Esophagus squamous epithelium (tissue), 4 donors: ENCODE measurements around the gene JPH2.

Experiments
- POLR2A ChIP-seq, 4 donors: fragments of 450-650 bp; IDR thresholded peaks; one replicate each; pipeline ENCODE4 v1.6.1; 2017; ENCODE audit warnings: antibody characterized with exemption in 4 of 4, mild to moderate bottlenecking in 4 of 4, moderate library complexity in 3 of 4
- TF ChIP-seq, protein P1 (sequence below), 6 experiments: fragments of 450-650 bp in 4 of 6; fragments of 200-600 bp in 2 of 6; sonication (generic) in 2 of 6; IDR thresholded peaks; one replicate each; pipeline ENCODE4 v1.5.1; 2016 to 2019; ENCODE audit warnings: antibody characterized with exemption in 6 of 6, mild to moderate bottlenecking in 4 of 6, moderate library complexity in 4 of 6

DNA sequence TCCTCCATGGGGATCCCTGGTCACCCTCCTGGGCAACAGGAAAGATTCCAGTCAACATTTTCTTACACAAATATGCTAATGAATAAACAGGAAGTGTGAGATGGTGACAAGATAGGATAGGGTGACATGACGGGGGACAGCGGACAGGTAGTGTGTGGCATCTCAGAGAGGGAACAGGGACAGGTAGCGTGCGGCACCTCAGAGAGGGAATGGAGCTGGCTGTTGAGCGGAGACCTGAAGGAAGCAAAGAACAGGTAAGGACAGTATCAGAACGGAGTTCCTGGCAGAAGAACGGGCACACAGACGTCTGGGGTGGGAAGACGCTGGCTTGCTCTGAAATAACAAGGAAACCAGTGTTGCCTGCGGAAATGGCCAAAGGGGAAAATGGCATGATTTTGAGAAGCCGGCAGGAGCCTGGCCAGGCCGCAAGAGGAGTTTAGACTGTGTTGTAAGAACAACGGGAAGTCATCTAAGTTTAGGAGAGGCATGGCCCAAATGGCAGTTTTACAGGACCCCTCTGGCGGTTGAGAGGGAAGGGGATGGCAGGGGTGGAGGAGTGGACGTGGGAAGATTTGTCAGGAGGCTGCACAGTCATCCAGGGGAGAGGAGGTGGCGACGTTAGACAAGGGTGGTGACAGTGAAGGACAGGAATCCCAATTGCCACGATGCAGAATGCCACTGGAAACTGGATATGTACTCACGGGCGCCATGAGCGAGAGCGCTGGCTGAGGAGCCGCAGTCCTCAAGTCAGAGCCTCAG lies 111.6 kb downstream of the JPH2 start:
- TF ChIP-seq, protein P1, sequence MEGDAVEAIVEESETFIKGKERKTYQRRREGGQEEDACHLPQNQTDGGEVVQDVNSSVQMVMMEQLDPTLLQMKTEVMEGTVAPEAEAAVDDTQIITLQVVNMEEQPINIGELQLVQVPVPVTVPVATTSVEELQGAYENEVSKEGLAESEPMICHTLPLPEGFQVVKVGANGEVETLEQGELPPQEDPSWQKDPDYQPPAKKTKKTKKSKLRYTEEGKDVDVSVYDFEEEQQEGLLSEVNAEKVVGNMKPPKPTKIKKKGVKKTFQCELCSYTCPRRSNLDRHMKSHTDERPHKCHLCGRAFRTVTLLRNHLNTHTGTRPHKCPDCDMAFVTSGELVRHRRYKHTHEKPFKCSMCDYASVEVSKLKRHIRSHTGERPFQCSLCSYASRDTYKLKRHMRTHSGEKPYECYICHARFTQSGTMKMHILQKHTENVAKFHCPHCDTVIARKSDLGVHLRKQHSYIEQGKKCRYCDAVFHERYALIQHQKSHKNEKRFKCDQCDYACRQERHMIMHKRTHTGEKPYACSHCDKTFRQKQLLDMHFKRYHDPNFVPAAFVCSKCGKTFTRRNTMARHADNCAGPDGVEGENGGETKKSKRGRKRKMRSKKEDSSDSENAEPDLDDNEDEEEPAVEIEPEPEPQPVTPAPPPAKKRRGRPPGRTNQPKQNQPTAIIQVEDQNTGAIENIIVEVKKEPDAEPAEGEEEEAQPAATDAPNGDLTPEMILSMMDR (IDR thresholded peaks at IDR 0.05): no peak
- no peak for TF ChIP-seq POLR2A (IDR thresholded peaks at IDR 0.05)
